ENCODE measurements around the gene SSH3. TPM values are rescaled to one million over a fixed set of nuclear protein-coding genes. Genes with fewer than 3 reads are reported as not detected.

Gene SSH3
- total and polyA plus RNA-seq, 2 donors (not counting 1 experiment from before 2014, with no cell fraction given) = 6.9 to 15.7 TPM

DNA sequence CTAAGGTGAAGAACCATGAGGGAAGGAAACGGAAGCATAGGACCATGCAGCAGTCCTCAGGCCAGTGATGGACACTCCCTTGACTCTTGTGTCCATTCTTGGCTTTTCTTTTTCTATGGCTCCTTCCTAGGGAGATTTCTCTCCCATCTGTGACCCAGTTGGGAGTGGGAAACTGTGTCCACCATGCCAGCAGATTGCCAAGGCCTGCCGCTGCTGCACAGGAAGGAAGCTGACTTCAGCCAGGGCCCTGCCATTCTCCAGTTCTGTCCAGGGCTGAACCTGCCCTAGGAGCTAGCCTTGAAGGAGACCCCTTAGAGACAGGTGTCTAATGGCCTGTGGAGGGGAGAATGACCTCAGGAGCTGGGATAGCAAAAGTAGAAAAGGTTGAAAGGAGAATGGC is 17.4 kb downstream of the SSH3 start:
- no peak overlapping the region for H3K9ac ChIP-seq (ENCODE audit: insufficient read depth, low read length)
- DNase-seq (ENCODE audit: low read depth in 2 of 2) = no peak

DNA sequence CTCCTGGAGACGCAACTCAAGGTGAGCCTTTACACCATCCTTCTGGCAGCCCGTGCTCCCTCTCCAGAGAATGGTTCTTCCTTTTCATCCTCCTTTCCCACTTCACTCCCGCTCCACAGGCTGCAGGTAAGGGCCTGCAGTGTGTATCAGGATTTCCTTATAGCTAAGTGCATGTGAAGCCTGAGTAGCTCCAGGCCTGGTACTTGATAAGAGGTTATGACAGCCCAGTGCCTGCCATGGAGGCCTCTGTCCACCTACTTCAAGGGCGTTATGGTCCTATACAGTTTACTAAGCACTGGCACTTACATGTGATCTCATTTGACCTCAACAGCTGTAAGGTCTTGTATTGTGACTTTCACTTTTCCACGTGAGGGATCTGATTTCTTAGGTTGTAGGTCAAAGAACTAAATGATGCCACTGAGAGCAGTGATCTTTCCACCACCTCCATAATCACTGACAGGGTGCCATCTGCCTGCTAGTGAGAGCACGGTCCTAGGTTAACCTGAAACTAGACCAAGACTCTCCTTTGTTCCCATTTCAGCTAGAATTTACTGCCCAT is 18.1 kb downstream of the SSH3 start:
- no peak overlapping the region for H3K9ac ChIP-seq (ENCODE audit: insufficient read depth, low read length)
- DNase-seq (ENCODE audit: low read depth in 2 of 2) = no peak

More for the DNA sequence above, 17.4 kb downstream of the SSH3 start:
- peaks cover 2% of the 10 kb centered on the region for H3K4me1 ChIP-seq (ENCODE audit: control insufficient read depth, extremely low read depth, insufficient read depth, low read length)
- H3K27me3 ChIP-seq (ENCODE audit: control insufficient read depth, insufficient read depth, low read length) = no peaks in the 10 kb centered on the region
- no peak overlapping the region for H3K27ac ChIP-seq (ENCODE audit: insufficient read depth, low read length)
- no peak overlapping the region for H2AFZ ChIP-seq (ENCODE audit: low read length)
- no peak overlapping the region for H3K4me2 ChIP-seq (ENCODE audit: extremely low read depth, insufficient read depth, low read length)
- TF ChIP-seq, protein P1, sequence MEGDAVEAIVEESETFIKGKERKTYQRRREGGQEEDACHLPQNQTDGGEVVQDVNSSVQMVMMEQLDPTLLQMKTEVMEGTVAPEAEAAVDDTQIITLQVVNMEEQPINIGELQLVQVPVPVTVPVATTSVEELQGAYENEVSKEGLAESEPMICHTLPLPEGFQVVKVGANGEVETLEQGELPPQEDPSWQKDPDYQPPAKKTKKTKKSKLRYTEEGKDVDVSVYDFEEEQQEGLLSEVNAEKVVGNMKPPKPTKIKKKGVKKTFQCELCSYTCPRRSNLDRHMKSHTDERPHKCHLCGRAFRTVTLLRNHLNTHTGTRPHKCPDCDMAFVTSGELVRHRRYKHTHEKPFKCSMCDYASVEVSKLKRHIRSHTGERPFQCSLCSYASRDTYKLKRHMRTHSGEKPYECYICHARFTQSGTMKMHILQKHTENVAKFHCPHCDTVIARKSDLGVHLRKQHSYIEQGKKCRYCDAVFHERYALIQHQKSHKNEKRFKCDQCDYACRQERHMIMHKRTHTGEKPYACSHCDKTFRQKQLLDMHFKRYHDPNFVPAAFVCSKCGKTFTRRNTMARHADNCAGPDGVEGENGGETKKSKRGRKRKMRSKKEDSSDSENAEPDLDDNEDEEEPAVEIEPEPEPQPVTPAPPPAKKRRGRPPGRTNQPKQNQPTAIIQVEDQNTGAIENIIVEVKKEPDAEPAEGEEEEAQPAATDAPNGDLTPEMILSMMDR (conservative IDR thresholded peaks at IDR 0.05 in 1 of 2, IDR thresholded peaks at IDR 0.05 in 1 of 2; ENCODE audit: low read depth in 1 of 2, low read length in 2 of 2) = no peak
- no peak for TF ChIP-seq EZH2 (IDR thresholded peaks at IDR 0.05; ENCODE audit: low read length, missing control alignments)
- no peak overlapping the region for H3K4me3 ChIP-seq (replicated peaks in 1 of 4; ENCODE audit: control extremely low read depth in 1 of 4, insufficient read depth in 1 of 4, low read depth in 3 of 4, low read length in 4 of 4)
- H3K79me2 ChIP-seq (ENCODE audit: control insufficient read depth, insufficient read depth, low read length) = no peaks in the 10 kb centered on the region
- no peaks in the 10 kb centered on the region for H4K20me1 ChIP-seq (ENCODE audit: control insufficient read depth, extremely low read depth, insufficient read depth, low read length)
- H3K36me3 ChIP-seq (ENCODE audit: control insufficient read depth, insufficient read depth, low read length) = no peaks in the 10 kb centered on the region
- H3K9me3 ChIP-seq (ENCODE audit: control insufficient read depth, insufficient read depth, low read depth, low read length) = no peaks in the 10 kb centered on the region

DNA sequence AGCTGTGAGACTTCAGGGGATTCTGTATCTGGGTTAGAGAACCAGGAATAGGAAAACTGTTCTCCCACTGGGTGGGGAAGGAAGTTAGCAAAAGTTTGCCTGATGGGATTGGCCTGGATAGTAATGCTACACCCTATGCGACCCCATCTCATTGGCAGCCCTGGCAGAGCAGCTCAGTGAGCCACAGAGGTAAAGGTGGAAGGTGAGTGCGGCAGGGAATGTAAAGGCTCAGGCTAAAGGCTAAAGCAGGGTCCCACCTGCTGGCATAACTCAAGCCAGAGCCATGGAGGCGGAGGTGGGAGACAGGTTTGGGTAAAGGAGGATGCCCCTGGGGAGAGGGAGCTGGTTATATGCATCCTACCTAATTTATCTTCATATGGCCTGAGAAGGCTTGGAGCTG is 18.7 kb downstream of the SSH3 start:
- H3K27me3 ChIP-seq (ENCODE audit: control insufficient read depth, insufficient read depth, low read length) = no peaks in the 10 kb centered on the region
- DNase-seq (ENCODE audit: low read depth in 2 of 2) = no peak
- no peaks in the 10 kb centered on the region for H3K79me2 ChIP-seq (ENCODE audit: control insufficient read depth, insufficient read depth, low read length)
- H3K4me1 ChIP-seq (ENCODE audit: control insufficient read depth, extremely low read depth, insufficient read depth, low read length) = peaks cover 2% of the 10 kb centered on the region
- no peak overlapping the region for H3K27ac ChIP-seq (ENCODE audit: insufficient read depth, low read length)
- H2AFZ ChIP-seq (ENCODE audit: low read length) = no peak overlapping the region
- H3K4me3 ChIP-seq (replicated peaks in 1 of 4; ENCODE audit: control extremely low read depth in 1 of 4, insufficient read depth in 1 of 4, low read depth in 3 of 4, low read length in 4 of 4) = no peak overlapping the region
- no peaks in the 10 kb centered on the region for H3K36me3 ChIP-seq (ENCODE audit: control insufficient read depth, insufficient read depth, low read length)
- no peak overlapping the region for H3K4me2 ChIP-seq (ENCODE audit: extremely low read depth, insufficient read depth, low read length)
- H3K9me3 ChIP-seq (ENCODE audit: control insufficient read depth, insufficient read depth, low read depth, low read length) = no peaks in the 10 kb centered on the region
- no peaks in the 10 kb centered on the region for H4K20me1 ChIP-seq (ENCODE audit: control insufficient read depth, extremely low read depth, insufficient read depth, low read length)
- TF ChIP-seq EZH2 (IDR thresholded peaks at IDR 0.05; ENCODE audit: low read length, missing control alignments) = no peak
- TF ChIP-seq, protein P1 (conservative IDR thresholded peaks at IDR 0.05 in 1 of 2, IDR thresholded peaks at IDR 0.05 in 1 of 2; ENCODE audit: low read depth in 1 of 2, low read length in 2 of 2) = no peak
- H3K9ac ChIP-seq (ENCODE audit: insufficient read depth, low read length) = no peak overlapping the region

More for the DNA sequence above, 18.1 kb downstream of the SSH3 start:
- Histone ChIP-seq H3K27ac (ENCODE audit: insufficient read depth, low read length) (no peak overlapping the region), H2AFZ (ENCODE audit: low read length) (no peak overlapping the region), H3K9me3 (ENCODE audit: control insufficient read depth, insufficient read depth, low read depth, low read length) (no peaks in the 10 kb centered on the region), H3K4me1 (ENCODE audit: control insufficient read depth, extremely low read depth, insufficient read depth, low read length) (peaks cover 2% of the 10 kb centered on the region), H3K4me3 (replicated peaks in 1 of 4; ENCODE audit: control extremely low read depth in 1 of 4, insufficient read depth in 1 of 4, low read depth in 3 of 4, low read length in 4 of 4) (no peak overlapping the region), H4K20me1 (ENCODE audit: control insufficient read depth, extremely low read depth, insufficient read depth, low read length) (no peaks in the 10 kb centered on the region), H3K79me2 (ENCODE audit: control insufficient read depth, insufficient read depth, low read length) (no peaks in the 10 kb centered on the region), H3K4me2 (ENCODE audit: extremely low read depth, insufficient read depth, low read length) (no peak overlapping the region), H3K27me3 (ENCODE audit: control insufficient read depth, insufficient read depth, low read length) (no peaks in the 10 kb centered on the region), H3K36me3 (ENCODE audit: control insufficient read depth, insufficient read depth, low read length) (no peaks in the 10 kb centered on the region)
- no peak for TF ChIP-seq EZH2 (IDR thresholded peaks at IDR 0.05; ENCODE audit: low read length, missing control alignments)
- TF ChIP-seq, protein P1 (conservative IDR thresholded peaks at IDR 0.05 in 1 of 2, IDR thresholded peaks at IDR 0.05 in 1 of 2; ENCODE audit: low read depth in 1 of 2, low read length in 2 of 2) = no peak

Data from fibroblast of lung (primary cell).